ENCODE results near the gene CLCNKA.

DNA sequence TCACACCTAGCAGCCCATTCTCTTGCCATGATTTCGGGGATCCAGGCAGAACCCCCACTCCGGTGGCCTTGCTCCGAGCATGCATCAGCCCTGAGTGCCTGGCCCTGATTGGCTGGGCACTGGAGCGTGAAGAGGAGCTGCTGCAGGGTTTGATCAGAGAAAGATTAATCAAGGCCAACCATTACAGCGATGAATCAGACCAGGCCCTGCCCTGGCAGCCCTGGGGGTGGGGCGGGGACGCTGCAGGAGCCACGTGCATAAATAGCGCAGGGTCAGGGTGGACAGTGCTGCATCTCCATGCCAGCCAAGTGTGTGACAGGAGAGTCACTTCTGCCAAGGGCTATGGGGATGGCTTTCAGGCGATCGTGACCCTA lies 55.0 kb downstream of the CLCNKA start:
- TF ChIP-seq, protein P1, sequence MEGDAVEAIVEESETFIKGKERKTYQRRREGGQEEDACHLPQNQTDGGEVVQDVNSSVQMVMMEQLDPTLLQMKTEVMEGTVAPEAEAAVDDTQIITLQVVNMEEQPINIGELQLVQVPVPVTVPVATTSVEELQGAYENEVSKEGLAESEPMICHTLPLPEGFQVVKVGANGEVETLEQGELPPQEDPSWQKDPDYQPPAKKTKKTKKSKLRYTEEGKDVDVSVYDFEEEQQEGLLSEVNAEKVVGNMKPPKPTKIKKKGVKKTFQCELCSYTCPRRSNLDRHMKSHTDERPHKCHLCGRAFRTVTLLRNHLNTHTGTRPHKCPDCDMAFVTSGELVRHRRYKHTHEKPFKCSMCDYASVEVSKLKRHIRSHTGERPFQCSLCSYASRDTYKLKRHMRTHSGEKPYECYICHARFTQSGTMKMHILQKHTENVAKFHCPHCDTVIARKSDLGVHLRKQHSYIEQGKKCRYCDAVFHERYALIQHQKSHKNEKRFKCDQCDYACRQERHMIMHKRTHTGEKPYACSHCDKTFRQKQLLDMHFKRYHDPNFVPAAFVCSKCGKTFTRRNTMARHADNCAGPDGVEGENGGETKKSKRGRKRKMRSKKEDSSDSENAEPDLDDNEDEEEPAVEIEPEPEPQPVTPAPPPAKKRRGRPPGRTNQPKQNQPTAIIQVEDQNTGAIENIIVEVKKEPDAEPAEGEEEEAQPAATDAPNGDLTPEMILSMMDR (conservative IDR thresholded peaks at IDR 0.05): no peak
- TF ChIP-seq ZFX (IDR thresholded peaks at IDR 0.05): no peak

Data from C4-2B (cell line).